ENCODE results near the gene GPC6.

Gene GPC6

DNA sequence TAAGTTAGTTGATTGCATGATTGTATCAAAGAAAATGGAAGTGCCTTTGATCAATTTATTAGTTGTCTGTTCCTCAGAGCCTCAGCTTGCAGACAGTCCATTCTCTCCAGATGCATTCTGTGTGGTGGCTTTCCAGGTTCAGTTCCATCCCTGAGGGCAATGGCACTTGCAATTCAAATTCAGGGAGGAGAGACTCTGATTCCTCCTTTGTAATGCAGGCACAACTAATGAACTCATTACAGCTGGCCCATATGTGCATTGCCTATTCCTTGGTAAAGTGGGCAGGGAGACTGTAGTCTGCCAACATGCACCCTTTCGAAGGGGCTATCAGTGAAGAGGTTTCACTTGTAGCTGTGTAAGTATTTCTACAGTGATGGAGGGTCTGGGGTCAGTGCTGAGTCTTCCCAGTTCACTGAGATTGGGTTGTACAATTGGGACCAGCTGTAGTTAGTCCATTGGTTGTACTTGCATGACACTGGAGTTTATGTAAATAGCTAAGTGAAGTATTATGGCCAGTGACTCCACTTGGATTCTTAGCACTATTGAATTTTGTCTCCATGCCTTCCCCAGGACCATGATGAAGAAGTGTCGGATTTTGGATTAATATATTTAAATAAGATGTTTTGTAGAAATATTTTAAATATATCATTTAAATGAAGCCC lies 401.7 kb downstream of the GPC6 start:
- Histone ChIP-seq H4K20me1 (ENCODE audit: insufficient read depth, low read length, poor library complexity, severe bottlenecking) (no peaks in the 10 kb centered on the region), H3K9me3 (ENCODE audit: insufficient read depth, low read depth, low read length) (no peaks in the 10 kb centered on the region), H3K4me3 (ENCODE audit: low read length, poor library complexity, severe bottlenecking) (no peak overlapping the region), H3K27me3 (ENCODE audit: insufficient read depth, low read length, poor library complexity, severe bottlenecking) (no peaks in the 10 kb centered on the region), H2AFZ (ENCODE audit: low read length) (no peak overlapping the region), H3K9ac (ENCODE audit: low read depth, low read length, poor library complexity, severe bottlenecking) (no peak overlapping the region), H3K36me3 (ENCODE audit: insufficient read depth, low read length) (no peaks in the 10 kb centered on the region), H3K4me1 (ENCODE audit: insufficient read depth, low read length, poor library complexity, severe bottlenecking) (no peaks in the 10 kb centered on the region), H3K4me2 (ENCODE audit: low read depth, low read length, poor library complexity, severe bottlenecking) (no peak overlapping the region), H3K79me2 (ENCODE audit: insufficient read depth, low read length) (no peaks in the 10 kb centered on the region), H3F3A (ENCODE audit: low read depth) (no peaks in the 10 kb centered on the region), H3K9me2 (replicated peaks; ENCODE audit: low read depth, low read length) (no peaks in the 10 kb centered on the region)
- TF ChIP-seq EZH2phosphoT487 (IDR thresholded peaks at IDR 0.05; ENCODE audit: borderline replicate concordance) (no peak), CTCF (conservative IDR thresholded peaks at IDR 0.05; ENCODE audit: low read length) (no peak)

- Histone ChIP-seq H3K9me3 (ENCODE audit: insufficient read depth, low read depth, low read length) (no peaks in the 10 kb centered on the region), H3K27me3 (ENCODE audit: insufficient read depth, low read length, poor library complexity, severe bottlenecking) (no peaks in the 10 kb centered on the region), H3K9me2 (replicated peaks; ENCODE audit: low read depth, low read length) (no peaks in the 10 kb centered on the region), H3K9ac (ENCODE audit: low read depth, low read length, poor library complexity, severe bottlenecking) (no peak overlapping the region), H4K20me1 (ENCODE audit: insufficient read depth, low read length, poor library complexity, severe bottlenecking) (no peaks in the 10 kb centered on the region), H3K4me1 (ENCODE audit: insufficient read depth, low read length, poor library complexity, severe bottlenecking) (no peaks in the 10 kb centered on the region), H3K4me3 (ENCODE audit: low read length, poor library complexity, severe bottlenecking) (no peak overlapping the region), H3K79me2 (ENCODE audit: insufficient read depth, low read length) (no peaks in the 10 kb centered on the region), H3F3A (ENCODE audit: low read depth) (no peaks in the 10 kb centered on the region), H3K4me2 (ENCODE audit: low read depth, low read length, poor library complexity, severe bottlenecking) (no peak overlapping the region), H2AFZ (ENCODE audit: low read length) (no peak overlapping the region), H3K36me3 (ENCODE audit: insufficient read depth, low read length) (no peaks in the 10 kb centered on the region)
- TF ChIP-seq CTCF (conservative IDR thresholded peaks at IDR 0.05; ENCODE audit: low read length) (no peak), EZH2phosphoT487 (IDR thresholded peaks at IDR 0.05; ENCODE audit: borderline replicate concordance) (no peak)
These were observed 409.0 kb downstream of the GPC6 start for GRCh38 chr13:93635616-93636032.

- Histone ChIP-seq H3K9me2 (replicated peaks; ENCODE audit: low read depth, low read length) (no peaks in the 10 kb centered on the region), H3K36me3 (ENCODE audit: insufficient read depth, low read length) (no peaks in the 10 kb centered on the region), H3K9ac (ENCODE audit: low read depth, low read length, poor library complexity, severe bottlenecking) (no peak overlapping the region), H3K9me3 (ENCODE audit: insufficient read depth, low read depth, low read length) (no peaks in the 10 kb centered on the region), H3K4me1 (ENCODE audit: insufficient read depth, low read length, poor library complexity, severe bottlenecking) (no peaks in the 10 kb centered on the region), H4K20me1 (ENCODE audit: insufficient read depth, low read length, poor library complexity, severe bottlenecking) (no peaks in the 10 kb centered on the region), H3K4me3 (ENCODE audit: low read length, poor library complexity, severe bottlenecking) (no peak overlapping the region), H3F3A (ENCODE audit: low read depth) (no peaks in the 10 kb centered on the region), H3K4me2 (ENCODE audit: low read depth, low read length, poor library complexity, severe bottlenecking) (no peak overlapping the region), H3K27me3 (ENCODE audit: insufficient read depth, low read length, poor library complexity, severe bottlenecking) (no peaks in the 10 kb centered on the region), H3K79me2 (ENCODE audit: insufficient read depth, low read length) (no peaks in the 10 kb centered on the region), H2AFZ (ENCODE audit: low read length) (no peak overlapping the region)
- TF ChIP-seq CTCF (conservative IDR thresholded peaks at IDR 0.05; ENCODE audit: low read length) (no peak), EZH2phosphoT487 (IDR thresholded peaks at IDR 0.05; ENCODE audit: borderline replicate concordance) (no peak)
These were observed 411.2 kb downstream of the GPC6 start for GRCh38 chr13:93637852-93638251.
